DOHH2 (cell line): ENCODE measurements around the gene FGF3.

ENCODE experiments used
- H3F3A ChIP-seq: fragments of 200-600 bp; sonication (generic), shearing (Covaris generic); 2 replicates; pipeline ENCODE4 v1.6.0; 2016; ENCODE audit warnings: antibody characterized with exemption, mild to moderate bottlenecking; ENCODE audit not compliant: control insufficient read depth, insufficient read depth
- H3K27ac ChIP-seq: fragments of 200-600 bp; sonication (generic); 2 replicates; pipeline ENCODE4 v1.5.1; 2014; ENCODE audit warnings: low read depth, mild to moderate bottlenecking, low read length, moderate library complexity
- H3K27me3 ChIP-seq: fragments of 200-600 bp; sonication (generic); 2 replicates; pipeline ENCODE4 v1.6.1; 2014; ENCODE audit warnings: mild to moderate bottlenecking, low read length, mixed read lengths; ENCODE audit not compliant: control insufficient read depth
- H3K36me3 ChIP-seq: fragments of 200-600 bp; sonication (generic); 2 replicates; pipeline ENCODE4 v1.6.1; 2014; ENCODE audit warnings: mild to moderate bottlenecking, low read length, moderate library complexity, mixed read lengths; ENCODE audit not compliant: control insufficient read depth
- H3K4me1 ChIP-seq: fragments of 200-600 bp; sonication (generic); 2 replicates; pipeline ENCODE4 v1.6.1; 2014; ENCODE audit warnings: mild to moderate bottlenecking, low read length, mixed read lengths; ENCODE audit not compliant: control insufficient read depth
- H3K4me2 ChIP-seq: fragments of 200-600 bp; sonication (generic); 2 replicates; pipeline ENCODE4 v1.6.0; 2014; ENCODE audit warnings: mild to moderate bottlenecking, low read length, moderate library complexity
- H3K4me3 ChIP-seq: fragments of 200-600 bp; sonication (generic); 2 replicates; pipeline ENCODE4 v1.5.1; 2014; ENCODE audit warnings: mild to moderate bottlenecking, low read length, mixed read lengths
- H3K79me2 ChIP-seq: fragments of 200-600 bp; sonication (generic); 2 replicates; pipeline ENCODE4 v1.6.1; 2014; ENCODE audit warnings: mild to moderate bottlenecking, low read length, mixed read lengths; ENCODE audit not compliant: control insufficient read depth
- H3K9me2 ChIP-seq: fragments of 200-600 bp; sonication (generic); replicated peaks from 2 replicates; pipeline ENCODE4 v1.6.1; 2014; ENCODE audit warnings: mild to moderate bottlenecking, low read length, mixed read lengths; ENCODE audit not compliant: control insufficient read depth
- H3K9me3 ChIP-seq: fragments of 200-600 bp; sonication (generic); 2 replicates; pipeline ENCODE4 v1.6.1; 2014; ENCODE audit warnings: antibody characterized with exemption, low read length, mixed read lengths; ENCODE audit not compliant: control insufficient read depth, insufficient read depth
- H4K20me1 ChIP-seq: fragments of 200-600 bp; sonication (generic); 2 replicates; pipeline ENCODE4 v1.6.0; 2014; ENCODE audit warnings: low read depth, mild to moderate bottlenecking, antibody characterized with exemption, low read length, moderate library complexity; ENCODE audit not compliant: control insufficient read depth, insufficient read depth
- EZH2phosphoT487 ChIP-seq: fragments of 200-600 bp; sonication (generic); IDR thresholded peaks from 2 replicates; pipeline ENCODE4 v1.6.1; 2017; ENCODE audit warnings: borderline replicate concordance, mild to moderate bottlenecking, antibody characterized with exemption, low read length, moderate library complexity, mixed read lengths
- TF ChIP-seq, protein P1 (sequence below): fragments of 200-600 bp; sonication (generic); IDR thresholded peaks from one replicate; pipeline ENCODE4 v1.5.1; 2014; ENCODE audit warnings: antibody characterized with exemption, mild to moderate bottlenecking, low read depth, low read length; ENCODE audit not compliant: poor library complexity, severe bottlenecking

FGF3 gene

DNA sequence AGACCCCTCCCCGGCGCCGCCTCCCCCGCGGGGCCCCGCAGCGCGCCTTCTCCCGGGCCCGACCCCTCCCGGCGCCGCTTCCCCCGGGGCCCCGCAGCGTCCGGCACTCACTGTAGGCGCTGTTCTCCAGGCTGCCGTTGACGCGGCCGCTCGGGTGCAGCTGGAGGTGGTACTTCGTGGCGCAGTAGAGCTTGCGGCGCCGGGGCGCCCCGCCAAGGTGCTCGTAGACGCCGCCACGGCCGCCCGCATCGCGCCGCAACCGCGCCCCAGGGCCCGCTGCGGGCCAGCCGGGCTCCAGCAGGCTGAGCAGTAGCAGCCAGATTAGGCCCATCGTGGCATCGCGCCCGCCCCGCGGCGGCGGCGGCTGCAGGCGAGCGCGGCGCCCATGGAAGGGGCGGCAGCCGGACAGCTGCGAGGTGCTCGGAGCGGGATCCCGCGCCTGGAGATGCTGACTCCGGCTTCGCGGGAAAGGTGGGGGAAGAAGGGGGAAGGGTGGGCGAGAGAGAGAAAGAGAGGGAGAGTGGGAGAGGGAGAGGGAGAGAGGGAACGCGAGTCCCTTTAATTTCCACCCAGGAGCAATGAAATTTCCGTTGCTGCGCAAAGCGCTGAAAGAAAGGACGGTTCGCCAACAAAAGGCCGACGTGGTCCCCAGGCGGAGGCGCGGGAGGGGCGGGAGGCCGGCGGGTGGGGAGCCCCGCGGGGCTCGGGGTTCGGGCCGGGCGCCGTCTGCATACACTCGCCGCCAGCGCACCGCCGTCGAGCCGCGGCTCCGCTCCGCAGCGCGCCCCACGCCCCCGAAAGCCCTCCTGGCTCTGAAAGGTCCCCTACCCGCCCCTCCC, at the start of gene FGF3:
TSS of gene FGF3 (minus strand) at position 814 of the 839 bp plus-strand sequence. CDS start at position 331, 483 bp downstream.
- Histone ChIP-seq H3K9me2 (no peaks in the 10 kb centered on the region), H3F3A (no peaks in the 10 kb centered on the region), H4K20me1 (no peaks in the 10 kb centered on the region), H3K79me2 (no peaks in the 10 kb centered on the region), H3K4me3 (no peak within 1 kb of the TSS), H3K27ac (no peak within 1 kb of the TSS), H3K9me3 (no peaks in the 10 kb centered on the region), H3K4me2 (no peak within 1 kb of the TSS), H3K4me1 (no peaks in the 10 kb centered on the region), H3K27me3 (no peaks in the 10 kb centered on the region), H3K36me3 (no peaks in the 10 kb centered on the region)
- no peak for TF ChIP-seq EZH2phosphoT487
- TF ChIP-seq, protein P1, sequence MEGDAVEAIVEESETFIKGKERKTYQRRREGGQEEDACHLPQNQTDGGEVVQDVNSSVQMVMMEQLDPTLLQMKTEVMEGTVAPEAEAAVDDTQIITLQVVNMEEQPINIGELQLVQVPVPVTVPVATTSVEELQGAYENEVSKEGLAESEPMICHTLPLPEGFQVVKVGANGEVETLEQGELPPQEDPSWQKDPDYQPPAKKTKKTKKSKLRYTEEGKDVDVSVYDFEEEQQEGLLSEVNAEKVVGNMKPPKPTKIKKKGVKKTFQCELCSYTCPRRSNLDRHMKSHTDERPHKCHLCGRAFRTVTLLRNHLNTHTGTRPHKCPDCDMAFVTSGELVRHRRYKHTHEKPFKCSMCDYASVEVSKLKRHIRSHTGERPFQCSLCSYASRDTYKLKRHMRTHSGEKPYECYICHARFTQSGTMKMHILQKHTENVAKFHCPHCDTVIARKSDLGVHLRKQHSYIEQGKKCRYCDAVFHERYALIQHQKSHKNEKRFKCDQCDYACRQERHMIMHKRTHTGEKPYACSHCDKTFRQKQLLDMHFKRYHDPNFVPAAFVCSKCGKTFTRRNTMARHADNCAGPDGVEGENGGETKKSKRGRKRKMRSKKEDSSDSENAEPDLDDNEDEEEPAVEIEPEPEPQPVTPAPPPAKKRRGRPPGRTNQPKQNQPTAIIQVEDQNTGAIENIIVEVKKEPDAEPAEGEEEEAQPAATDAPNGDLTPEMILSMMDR, result no peak

GRCh38 chr11:69868871-69869270, 49.7 kb upstream of the FGF3 start:
- no peaks in the 10 kb centered on the region for H3K9me2 ChIP-seq
- no peaks in the 10 kb centered on the region for H4K20me1 ChIP-seq
- no peaks in the 10 kb centered on the region for H3K9me3 ChIP-seq
- TF ChIP-seq EZH2phosphoT487, result no peak
- TF ChIP-seq, protein P1, result no peak
- no peaks in the 10 kb centered on the region for H3K79me2 ChIP-seq
- no peak overlapping the region for H3K4me2 ChIP-seq
- no peaks in the 10 kb centered on the region for H3F3A ChIP-seq
- no peak overlapping the region for H3K4me3 ChIP-seq
- H3K4me1 ChIP-seq, result no peaks in the 10 kb centered on the region
- no peaks in the 10 kb centered on the region for H3K27me3 ChIP-seq
- no peaks in the 10 kb centered on the region for H3K36me3 ChIP-seq
- H3K27ac ChIP-seq, result no peak overlapping the region

- H4K20me1 ChIP-seq, result no peaks in the 10 kb centered on the region
- H3K79me2 ChIP-seq, result no peaks in the 10 kb centered on the region
- no peaks in the 10 kb centered on the region for H3K4me1 ChIP-seq
- H3K4me2 ChIP-seq, result no peak overlapping the region
- TF ChIP-seq EZH2phosphoT487, result no peak
- TF ChIP-seq, protein P1, result no peak
- H3K9me3 ChIP-seq, result no peaks in the 10 kb centered on the region
- no peaks in the 10 kb centered on the region for H3K36me3 ChIP-seq
- no peak overlapping the region for H3K27ac ChIP-seq
- no peaks in the 10 kb centered on the region for H3K9me2 ChIP-seq
- H3K27me3 ChIP-seq, result no peaks in the 10 kb centered on the region
- no peaks in the 10 kb centered on the region for H3F3A ChIP-seq
- H3K4me3 ChIP-seq, result no peak overlapping the region
Measured at GRCh38 chr11:69868006-69868810, 49.0 kb upstream of the FGF3 start.
